RCC 7860 (cell line): ENCODE data around the gene ABCC3.

Source experiments
- DNase-seq: peaks from one replicate; pipeline ENCODE4 v3.0.0-alpha.2; 2015; ENCODE audit warnings: low spot score
- FAIRE-seq: peaks from 2 replicates; lab custom pipeline; 2012; peaks lifted over from hg19 to GRCh38; lab: Jason Lieb, UNC

ABCC3 gene

GRCh38 chr17:50725769-50726655 lies 91.3 kb downstream of the ABCC3 start:
- FAIRE-seq, result no peak
- no peak for DNase-seq

GRCh38 chr17:50728112-50728429 lies 93.4 kb downstream of the ABCC3 start:
- no peak for FAIRE-seq

GRCh38 chr17:50728881-50729765 lies 94.4 kb downstream of the ABCC3 start:
- FAIRE-seq (no peak), DNase-seq (no peak)

More at GRCh38 chr17:50728112-50728429, 93.4 kb downstream of the ABCC3 start:
- DNase-seq, result no peak

DNA sequence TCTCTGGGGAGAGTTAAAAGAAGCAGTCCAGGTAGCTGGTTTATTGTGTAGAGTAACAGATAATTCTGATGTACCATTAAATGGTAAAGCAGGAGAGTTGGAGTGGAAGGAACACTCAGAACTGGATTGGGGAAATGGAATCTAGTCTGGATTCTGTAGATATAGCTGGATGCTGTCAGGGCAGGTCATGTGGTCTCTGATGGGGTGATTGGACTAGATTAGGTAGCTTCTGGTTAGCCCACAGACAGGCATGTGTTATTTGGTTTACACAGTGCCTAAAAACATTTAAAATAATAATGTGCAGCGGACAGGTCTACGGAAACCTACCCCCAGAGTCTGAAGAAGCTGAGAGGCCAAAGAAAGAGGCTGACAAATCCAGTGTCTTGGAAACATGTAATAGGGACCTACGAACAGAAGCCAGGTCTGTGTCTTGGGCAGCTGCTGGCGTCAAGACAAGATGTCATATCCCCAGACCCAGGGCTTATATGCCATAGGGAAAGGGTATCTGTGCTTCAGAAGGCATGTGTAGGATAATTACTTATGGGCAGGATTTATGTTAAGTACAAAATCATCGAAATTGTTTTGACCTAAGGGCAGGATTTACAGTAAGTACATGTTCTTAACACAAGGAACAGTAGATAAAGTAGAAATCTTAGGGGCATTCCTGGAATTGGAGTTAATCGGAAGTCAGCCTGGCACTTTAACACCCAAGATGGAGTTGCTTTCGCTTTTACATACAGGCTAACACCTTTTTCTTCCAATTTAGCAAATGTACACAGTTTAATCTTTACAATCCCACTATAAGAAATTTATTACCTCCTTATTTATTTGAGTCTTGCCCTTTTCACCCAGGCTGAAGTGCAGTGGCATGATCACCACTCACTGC lies 97.1 kb downstream of the ABCC3 start:
- FAIRE-seq (no peak), DNase-seq (no peak)

DNA sequence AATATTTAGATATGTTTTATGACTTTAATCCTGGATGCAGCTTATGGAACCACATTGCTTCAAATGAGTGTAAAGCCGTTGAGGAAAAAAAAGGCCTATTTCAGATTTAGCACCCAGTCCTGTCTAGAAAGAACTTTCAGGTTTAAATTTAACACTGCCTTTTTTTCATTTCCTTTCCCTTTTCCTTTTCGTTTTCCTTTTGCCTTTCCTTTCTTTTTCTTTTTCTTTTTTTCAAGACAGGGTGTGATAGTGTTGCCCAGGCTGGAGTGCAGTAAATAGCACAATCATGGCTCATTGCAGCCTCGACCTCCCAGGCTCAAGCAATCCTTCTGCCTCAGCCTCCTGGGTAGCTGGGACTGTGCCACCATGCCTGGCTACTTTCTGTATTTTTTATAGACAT lies 100.6 kb downstream of the ABCC3 start:
- FAIRE-seq (no peak), DNase-seq (no peak)

GRCh38 chr17:50737118-50737698 lies 102.5 kb downstream of the ABCC3 start:
- no peak for DNase-seq
- no peak for FAIRE-seq

- FAIRE-seq, result no peak
- DNase-seq, result no peak
Measured at GRCh38 chr17:50739098-50739497, 104.4 kb downstream of the ABCC3 start.
